Activated naive CD4-positive, alpha-beta T cell treated with anti-CD3 and anti-CD28 coated beads for 36 hours (primary cell): ENCODE data around the gene LDB2. TPM values are rescaled to one million over a fixed set of nuclear protein-coding genes. Genes with fewer than 3 reads are reported as not detected.

ENCODE experiments used
- CTCF ChIA-PET: fragments of 350-600 bp; sonication (Branson Sonifier 250); formaldehyde crosslinking; loops from one replicate; lab custom pipeline; 2021; ENCODE audit warnings: antibody characterized with exemption; lab: Charles Lee
- DNase-seq: peaks from one replicate; pipeline ENCODE4 v3.0.0-alpha.2; 2020
- H3K27ac Mint-ChIP-seq: one replicate; pipeline ENCODE4 v1.8.0; 2021; ENCODE audit warnings: mild to moderate bottlenecking, mixed read lengths
- H3K27me3 Mint-ChIP-seq: one replicate; pipeline ENCODE4 v1.8.0; 2021; ENCODE audit warnings: low read depth, mixed read lengths
- H3K36me3 Mint-ChIP-seq: one replicate; pipeline ENCODE4 v1.8.0; 2021; ENCODE audit warnings: low read depth, mixed read lengths
- H3K4me1 Mint-ChIP-seq: one replicate; pipeline ENCODE4 v1.8.0; 2021; ENCODE audit warnings: low read depth, mixed read lengths
- H3K4me3 Mint-ChIP-seq: one replicate; pipeline ENCODE4 v1.8.0; 2021; ENCODE audit warnings: mild to moderate bottlenecking, moderate library complexity, mixed read lengths
- H3K9me3 Mint-ChIP-seq: one replicate; pipeline ENCODE4 v1.8.0; 2021; ENCODE audit warnings: mixed read lengths
- intact Hi-C: fragments of 100-400 bp; cut with micrococcal nuclease; formaldehyde crosslinking; loops from one replicate; pipeline ENCODE4 v1.15.1; 2023
- total RNA-seq, 2 experiments: library from RNA; stranded (reverse); gene quantifications; one replicate each; pipeline ENCODE4 v1.2.3, GENCODE V29; 2021

LDB2 gene
- total RNA-seq, 2 experiments from 2014 or later = not detected

DNA sequence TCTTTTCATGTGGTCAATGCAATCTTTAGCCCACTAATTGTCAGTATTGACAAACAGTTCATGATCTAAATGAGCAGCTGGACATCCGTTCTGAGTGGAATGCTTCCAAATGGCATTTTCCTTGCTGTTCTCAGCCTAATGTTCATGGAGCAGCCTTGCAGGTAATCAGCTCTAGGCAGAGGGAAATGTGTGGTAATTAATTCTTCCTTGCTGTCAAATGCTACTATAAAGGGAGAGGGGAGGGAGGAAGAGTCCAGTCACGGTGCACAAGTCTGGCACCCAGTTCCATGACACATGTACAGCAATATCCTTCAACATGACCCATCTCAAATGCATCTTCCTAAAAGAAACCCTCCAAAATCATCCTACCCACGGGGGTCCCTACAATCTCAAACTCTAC lies 88.5 kb downstream of the LDB2 start:
- no peak for DNase-seq
- intact Hi-C loops = no loop called here
- peaks cover 7% of the 10 kb centered on the region for H3K27me3 Mint-ChIP-seq
- CTCF ChIA-PET = no interaction called here
- H3K4me3 Mint-ChIP-seq = no peak overlapping the region
- H3K36me3 Mint-ChIP-seq = no peaks in the 10 kb centered on the region
- no peaks in the 10 kb centered on the region for H3K4me1 Mint-ChIP-seq
- H3K9me3 Mint-ChIP-seq = no peaks in the 10 kb centered on the region
- H3K27ac Mint-ChIP-seq = no peak overlapping the region

DNA sequence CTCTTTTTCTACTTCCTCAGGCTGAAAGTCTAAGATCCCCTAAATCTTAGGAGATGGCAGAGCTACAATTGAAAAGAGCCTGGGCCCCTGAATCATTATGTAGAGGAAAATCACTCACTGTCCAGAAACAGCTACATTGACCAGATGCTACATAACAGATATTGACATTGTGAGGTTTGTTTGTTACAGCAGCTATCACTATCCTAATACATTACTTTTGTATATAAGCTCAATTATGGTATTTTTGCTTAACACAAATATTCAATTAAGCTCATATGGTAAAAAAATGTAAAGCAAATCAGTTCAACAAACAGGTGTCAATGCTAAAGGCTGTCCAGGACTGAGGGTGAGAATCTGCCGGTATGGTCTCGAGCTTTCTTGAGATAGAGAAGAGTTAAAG lies 89.4 kb downstream of the LDB2 start:
- Mint-ChIP-seq H3K27me3 (peaks cover 7% of the 10 kb centered on the region), H3K27ac (no peak overlapping the region), H3K9me3 (no peaks in the 10 kb centered on the region), H3K4me1 (no peaks in the 10 kb centered on the region), H3K36me3 (no peaks in the 10 kb centered on the region), H3K4me3 (no peak overlapping the region)
- intact Hi-C loops = no loop called here
- CTCF ChIA-PET = interaction anchor here (1.0 to 1.6 kb wide), 2 partner anchors 15 to 108 kb away, joined by 4 to 8 read pairs; no protein-coding TSS in a partner anchor
- DNase-seq = no peak

DNA sequence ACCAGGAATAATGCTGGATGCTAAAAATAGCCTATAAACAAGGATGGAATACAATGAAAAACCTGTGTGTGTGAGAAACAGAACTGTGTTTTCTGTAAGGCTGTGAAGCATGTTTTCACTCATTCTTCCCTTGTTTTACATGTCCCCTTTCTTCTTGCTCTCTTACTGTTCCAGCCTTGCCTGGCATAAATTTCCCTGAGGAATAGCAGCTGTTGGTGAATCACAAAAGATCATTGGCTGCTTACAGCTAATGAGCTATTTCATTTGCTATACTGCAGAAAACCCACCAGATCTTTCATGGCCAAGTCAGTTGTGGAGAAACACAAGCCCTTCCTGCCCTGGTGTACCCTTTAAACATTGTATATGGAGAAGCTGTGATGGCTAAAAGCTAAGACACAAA lies 91.1 kb downstream of the LDB2 start:
- H3K4me3 Mint-ChIP-seq = no peak overlapping the region
- H3K27ac Mint-ChIP-seq = no peak overlapping the region
- H3K36me3 Mint-ChIP-seq = no peaks in the 10 kb centered on the region
- peaks cover 7% of the 10 kb centered on the region for H3K27me3 Mint-ChIP-seq
- no peak for DNase-seq
- intact Hi-C loops = no loop called here
- H3K4me1 Mint-ChIP-seq = no peaks in the 10 kb centered on the region
- H3K9me3 Mint-ChIP-seq = no peaks in the 10 kb centered on the region
- CTCF ChIA-PET = no interaction called here

DNA sequence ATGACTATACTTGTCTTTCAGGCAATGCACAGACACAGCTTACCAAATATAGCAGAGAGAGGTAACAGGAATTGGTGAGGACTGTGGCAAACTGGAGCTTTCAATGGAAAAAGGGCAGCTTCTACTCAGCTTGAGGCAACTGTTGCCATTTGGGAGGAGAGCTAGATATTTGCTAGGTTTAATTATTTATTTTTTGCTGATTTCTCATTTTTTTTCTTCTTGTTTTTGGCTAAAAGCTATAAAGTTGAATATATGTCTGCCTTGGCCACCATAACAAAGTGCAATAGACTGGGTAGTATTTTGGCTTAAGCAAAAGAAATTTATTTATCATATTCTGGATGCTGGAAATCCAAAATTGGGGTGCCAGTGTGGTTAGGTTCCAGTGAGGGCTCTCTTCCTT lies 93.9 kb downstream of the LDB2 start:
- no peak overlapping the region for H3K4me3 Mint-ChIP-seq
- CTCF ChIA-PET = no interaction called here

DNA sequence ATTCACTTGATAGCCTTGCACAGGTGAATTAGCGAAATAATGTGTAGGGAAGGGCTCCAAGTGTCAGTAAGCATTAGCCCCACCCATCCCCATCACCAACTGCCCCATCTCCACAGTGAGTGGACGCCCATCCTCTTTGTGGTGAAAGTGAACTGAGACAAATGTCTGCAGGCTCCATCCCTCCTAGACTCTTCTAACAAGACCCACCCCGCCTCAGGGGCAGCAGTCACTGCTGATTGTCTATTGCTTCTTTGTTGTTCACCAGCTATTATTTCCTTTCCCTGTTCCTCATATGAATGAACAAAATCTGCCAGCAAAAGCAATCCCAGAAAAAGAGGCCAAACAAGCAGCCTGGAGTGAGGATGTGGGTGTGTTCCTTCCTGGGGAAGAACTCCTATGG lies 96.4 kb downstream of the LDB2 start:
- no peak overlapping the region for H3K27ac Mint-ChIP-seq
- intact Hi-C loops = no loop called here
- H3K27me3 Mint-ChIP-seq = no peaks in the 10 kb centered on the region
- no peaks in the 10 kb centered on the region for H3K9me3 Mint-ChIP-seq
- DNase-seq = no peak
- CTCF ChIA-PET = interaction anchor here (1.3 kb wide), 1 partner anchor 9 kb away, joined by 3 read pairs; no protein-coding TSS in a partner anchor
- H3K4me1 Mint-ChIP-seq = no peaks in the 10 kb centered on the region
- H3K4me3 Mint-ChIP-seq = no peak overlapping the region
- no peaks in the 10 kb centered on the region for H3K36me3 Mint-ChIP-seq

More for the DNA sequence above, 93.9 kb downstream of the LDB2 start:
- Mint-ChIP-seq H3K27me3 (peaks cover 3% of the 10 kb centered on the region), H3K9me3 (no peaks in the 10 kb centered on the region), H3K36me3 (no peaks in the 10 kb centered on the region), H3K27ac (no peak overlapping the region), H3K4me1 (no peaks in the 10 kb centered on the region)
- DNase-seq = no peak
- intact Hi-C loops = no loop called here

DNA sequence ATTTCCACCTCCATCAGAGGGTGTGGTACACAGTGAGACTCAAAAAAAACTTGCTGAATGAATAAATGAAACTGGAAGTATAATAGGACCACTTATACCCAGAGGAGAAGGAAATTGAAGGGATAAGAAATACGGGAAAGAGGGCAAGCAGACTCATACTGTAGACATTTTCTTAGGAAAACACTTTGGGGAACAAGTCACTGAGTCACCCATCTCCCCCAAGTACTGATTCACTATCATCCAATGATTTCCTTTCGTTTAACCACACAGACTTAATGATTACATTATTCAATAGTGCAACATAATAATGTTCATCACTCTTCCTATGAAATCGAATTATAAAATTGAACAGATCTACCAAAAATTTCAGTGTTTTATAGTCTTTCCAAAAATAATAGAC lies 97.1 kb downstream of the LDB2 start:
- no peak overlapping the region for H3K4me3 Mint-ChIP-seq

DNA sequence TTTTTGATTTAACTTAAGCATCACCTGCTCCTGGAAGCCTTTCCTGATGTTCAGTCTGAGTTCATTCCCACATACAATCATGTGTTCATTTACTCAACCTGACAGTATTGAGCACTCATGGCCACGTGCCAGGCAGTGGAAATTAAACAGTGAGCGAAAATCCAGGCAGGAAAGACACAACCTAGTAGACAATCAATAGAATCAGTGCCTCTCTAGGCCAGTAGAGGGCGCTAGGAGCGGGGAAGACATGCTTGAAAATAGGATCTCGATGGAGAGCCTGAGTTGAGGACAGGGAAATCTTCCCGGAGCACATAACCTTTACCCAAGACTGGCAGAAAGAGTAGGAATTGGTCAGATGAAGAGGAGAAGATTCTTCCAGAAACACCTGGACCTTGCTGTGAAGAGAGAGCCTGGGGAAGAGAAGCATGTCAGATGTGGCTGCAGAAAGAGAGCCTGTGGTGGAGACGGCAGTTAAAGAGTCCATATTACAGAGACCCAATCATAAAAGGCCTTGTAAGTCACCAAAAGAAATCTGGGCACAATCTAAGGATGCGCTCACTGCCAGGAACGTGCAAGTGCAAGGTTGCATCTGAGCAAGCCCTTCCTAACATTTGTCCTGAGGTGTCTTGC lies 103.5 kb downstream of the LDB2 start:
- Mint-ChIP-seq H3K27ac (no peak overlapping the region), H3K36me3 (no peaks in the 10 kb centered on the region), H3K27me3 (no peaks in the 10 kb centered on the region), H3K4me3 (no peak overlapping the region), H3K4me1 (no peaks in the 10 kb centered on the region), H3K9me3 (no peaks in the 10 kb centered on the region)
- CTCF ChIA-PET = interaction anchor here (0.6 to 3.6 kb wide), 9 partner anchors 14 to 541 kb away, joined by 3 to 22 read pairs (median 4); no protein-coding TSS in a partner anchor
- intact Hi-C loops = loop anchor here (1.0 to 2.0 kb wide), 4 partner anchors 121 to 678 kb away; no protein-coding TSS in a partner anchor
- peak; percentile 67 for DNase-seq

More for the DNA sequence above, 97.1 kb downstream of the LDB2 start:
- Mint-ChIP-seq H3K27me3 (no peaks in the 10 kb centered on the region), H3K27ac (no peak overlapping the region), H3K9me3 (no peaks in the 10 kb centered on the region), H3K36me3 (no peaks in the 10 kb centered on the region), H3K4me1 (no peaks in the 10 kb centered on the region)
- CTCF ChIA-PET = no interaction called here
- intact Hi-C loops = no loop called here
- DNase-seq = no peak

DNA sequence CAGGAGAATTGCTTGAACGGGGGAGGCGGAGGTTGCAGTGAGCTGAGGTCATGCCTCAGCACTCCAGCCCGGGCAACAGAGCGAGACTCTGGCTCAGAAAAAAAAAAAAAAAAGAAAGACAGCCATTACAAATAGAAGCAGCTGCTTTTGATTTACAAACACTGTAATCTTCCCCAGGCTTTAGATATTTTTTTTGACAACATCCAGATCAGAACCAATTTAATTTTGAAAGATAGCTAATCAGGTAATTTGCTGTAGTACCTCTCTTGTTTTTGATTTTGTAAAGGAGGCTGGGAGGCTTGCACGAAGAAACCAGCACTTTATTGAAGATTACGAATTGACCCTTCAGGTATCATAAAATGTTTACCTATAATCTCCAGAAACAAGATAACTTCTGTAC lies 107.0 kb downstream of the LDB2 start:
- H3K27me3 Mint-ChIP-seq = no peaks in the 10 kb centered on the region
- CTCF ChIA-PET = interaction anchor here (3.6 kb wide), 1 partner anchor 125 kb away, joined by 22 read pairs; no protein-coding TSS in a partner anchor
- intact Hi-C loops = no loop called here
- H3K9me3 Mint-ChIP-seq = no peaks in the 10 kb centered on the region
- no peak overlapping the region for H3K27ac Mint-ChIP-seq
- no peak for DNase-seq
- H3K4me1 Mint-ChIP-seq = no peaks in the 10 kb centered on the region
- H3K36me3 Mint-ChIP-seq = no peaks in the 10 kb centered on the region
- H3K4me3 Mint-ChIP-seq = no peak overlapping the region

DNA sequence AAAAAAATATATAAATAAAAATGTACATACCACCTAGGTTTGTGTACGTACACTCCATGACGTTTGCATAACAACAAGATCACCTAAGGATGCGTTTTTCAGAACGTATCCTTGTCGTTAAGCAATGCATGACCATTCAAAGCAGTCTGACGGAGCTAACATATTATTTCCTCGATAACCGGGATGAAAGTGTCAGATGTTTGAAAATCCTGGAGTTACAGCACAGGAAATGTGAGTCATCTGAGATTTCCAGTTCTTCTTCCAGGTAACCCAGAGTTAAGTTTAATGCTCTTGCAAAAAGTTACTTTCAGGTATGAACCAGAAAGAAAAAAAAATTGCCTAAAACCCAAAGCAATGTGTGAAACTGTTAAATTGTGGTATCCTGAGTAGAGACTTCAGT lies 107.9 kb downstream of the LDB2 start:
- H3K4me1 Mint-ChIP-seq = no peaks in the 10 kb centered on the region
- H3K4me3 Mint-ChIP-seq = no peak overlapping the region
- no peak overlapping the region for H3K27ac Mint-ChIP-seq
- H3K27me3 Mint-ChIP-seq = no peaks in the 10 kb centered on the region
- intact Hi-C loops = no loop called here
- no peaks in the 10 kb centered on the region for H3K9me3 Mint-ChIP-seq
- CTCF ChIA-PET = no interaction called here
- DNase-seq = no peak
- no peaks in the 10 kb centered on the region for H3K36me3 Mint-ChIP-seq

DNA sequence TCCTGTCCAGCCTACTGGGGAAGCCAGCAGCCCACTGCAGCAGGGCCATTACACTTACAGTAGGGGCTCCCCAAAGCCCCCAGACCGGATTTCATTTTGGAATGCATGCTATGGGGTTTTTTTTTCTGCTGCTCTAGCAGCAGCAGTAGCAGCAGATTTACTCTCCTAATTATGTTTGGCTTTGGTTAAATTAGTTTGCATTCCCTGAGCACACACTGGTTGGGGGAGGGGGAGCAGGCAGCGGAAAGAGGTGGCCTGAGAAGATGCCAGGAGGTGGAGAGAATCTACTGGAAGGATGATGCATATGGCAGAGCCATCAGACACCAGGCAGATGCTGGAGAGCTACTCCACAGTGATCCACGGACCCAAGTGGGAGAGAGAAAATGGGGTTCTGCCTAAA lies 109.6 kb downstream of the LDB2 start:
- no peaks in the 10 kb centered on the region for H3K4me1 Mint-ChIP-seq
- no peak overlapping the region for H3K27ac Mint-ChIP-seq
- no peak for DNase-seq
- CTCF ChIA-PET = no interaction called here
- H3K27me3 Mint-ChIP-seq = no peaks in the 10 kb centered on the region
- H3K36me3 Mint-ChIP-seq = no peaks in the 10 kb centered on the region
- intact Hi-C loops = no loop called here
- H3K9me3 Mint-ChIP-seq = no peaks in the 10 kb centered on the region
- no peak overlapping the region for H3K4me3 Mint-ChIP-seq

DNA sequence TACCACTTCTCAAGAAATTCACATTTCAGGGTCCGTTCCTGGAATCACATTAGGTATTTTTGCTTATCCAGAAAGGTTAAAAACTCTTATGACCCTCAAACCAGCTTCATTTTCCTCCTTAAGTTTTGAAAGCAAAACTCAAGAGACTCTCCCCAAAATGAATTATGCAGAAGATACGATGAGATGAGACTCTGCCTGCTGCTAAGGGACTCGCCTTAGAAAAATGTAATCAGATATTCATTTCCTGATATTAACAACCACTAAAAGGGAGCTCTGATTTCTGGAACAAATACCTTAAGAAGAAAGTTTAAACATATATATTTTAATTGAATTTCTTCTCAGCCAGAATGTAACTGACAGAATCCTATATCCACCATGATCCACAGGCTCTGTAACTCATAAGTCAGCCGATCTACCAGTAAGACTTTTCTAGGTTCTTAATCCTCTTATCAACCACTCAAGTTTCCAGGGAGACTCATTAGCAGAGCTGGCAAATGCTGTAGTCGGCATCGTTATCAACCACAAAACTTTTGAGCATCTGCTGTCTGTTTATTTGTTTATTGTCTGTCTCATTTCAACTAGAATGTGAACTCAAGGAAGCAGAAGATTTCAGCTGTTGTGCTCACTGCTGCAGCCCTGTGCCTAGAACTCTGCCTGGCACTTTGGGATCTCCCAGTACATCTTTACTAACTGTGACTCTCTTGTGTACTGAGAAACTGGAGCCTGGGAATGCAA lies 112.5 kb downstream of the LDB2 start:
- no peaks in the 10 kb centered on the region for H3K27me3 Mint-ChIP-seq
- H3K4me1 Mint-ChIP-seq = no peaks in the 10 kb centered on the region
- H3K27ac Mint-ChIP-seq = no peak overlapping the region
- CTCF ChIA-PET = no interaction called here
- intact Hi-C loops = no loop called here
- no peak for DNase-seq
- H3K4me3 Mint-ChIP-seq = no peak overlapping the region
- no peaks in the 10 kb centered on the region for H3K9me3 Mint-ChIP-seq
- no peaks in the 10 kb centered on the region for H3K36me3 Mint-ChIP-seq

DNA sequence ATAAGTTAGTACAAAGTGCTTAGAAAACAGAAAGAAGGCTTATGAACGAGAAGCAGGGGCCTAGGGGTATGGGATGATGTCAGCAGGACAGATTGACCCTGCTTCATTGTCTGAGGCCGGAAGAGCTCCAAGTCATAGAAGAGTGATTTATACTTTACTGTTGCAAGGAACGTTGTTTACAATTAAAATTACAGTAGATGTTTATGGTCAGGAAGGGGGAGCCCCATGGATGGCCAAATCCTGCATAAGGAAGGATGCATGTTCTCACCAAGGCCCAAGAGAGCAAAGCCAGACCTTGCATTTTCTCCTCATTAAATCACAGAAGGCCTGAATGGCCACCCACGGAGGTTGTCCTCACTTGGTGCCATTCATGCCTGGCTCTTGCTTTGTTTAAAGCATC lies 115.3 kb downstream of the LDB2 start:
- H3K4me3 Mint-ChIP-seq = no peak overlapping the region
- CTCF ChIA-PET = no interaction called here
- H3K27me3 Mint-ChIP-seq = no peaks in the 10 kb centered on the region
- no peaks in the 10 kb centered on the region for H3K4me1 Mint-ChIP-seq
- no peaks in the 10 kb centered on the region for H3K36me3 Mint-ChIP-seq
- DNase-seq = no peak
- H3K27ac Mint-ChIP-seq = no peak overlapping the region
- H3K9me3 Mint-ChIP-seq = no peaks in the 10 kb centered on the region
- intact Hi-C loops = no loop called here
